ENCODE measurements around the gene SGMS1. TPM values are rescaled to one million over a fixed set of nuclear protein-coding genes. Genes with fewer than 3 reads are reported as not detected.
A peak's percentile ranks its signal among the peaks of the same experiment; 100 is the strongest.

The SGMS1 gene
- total and polyA plus RNA-seq, 2 donors (not counting 1 experiment from before 2014, with no cell fraction given) = 10.0 to 43.5 TPM

GRCh38 chr10:50346942-50347341 lies 276.8 kb downstream of the SGMS1 start:
- WGBS (ENCODE audit: insufficient coverage) = 100% methylated on average over 1 of the region's 2 CpGs
- Histone ChIP-seq H3K79me2 (ENCODE audit: control insufficient read depth, insufficient read depth, low read length) (peaks cover 34% of the 10 kb centered on the region), H3K9me3 (ENCODE audit: control extremely low read depth in 1 of 3, control insufficient read depth in 2 of 3, insufficient read depth in 1 of 3, low read length in 2 of 3) (peaks cover 2 to 8% (median 6%) of the 10 kb centered on the region in 3 donors), H3K9ac (ENCODE audit: low read length) (no peak overlapping the region), H3K4me3 (ENCODE audit: control extremely low read depth in 1 of 5, extremely low read depth in 1 of 5, insufficient read depth in 1 of 5, low read depth in 2 of 5, low read length in 4 of 5) (no peak overlapping the region), H3K27ac (ENCODE audit: low read length in 2 of 2) (no peak overlapping the region), H3K4me1 (ENCODE audit: control insufficient read depth in 2 of 2, insufficient read depth in 2 of 2, low read length in 2 of 2) (peaks cover 12 to 13% of the 10 kb centered on the region in 2 donors), H2AFZ (ENCODE audit: insufficient read depth, low read depth, low read length, poor library complexity, severe bottlenecking) (no peak overlapping the region), H3K4me2 (replicated peaks; ENCODE audit: low read depth, low read length, poor library complexity, severe bottlenecking) (peak overlapping the region; percentile 27), H3K36me3 (replicated peaks in 1 of 2; ENCODE audit: control extremely low read depth in 1 of 2, control insufficient read depth in 1 of 2, extremely low read depth in 1 of 2, insufficient read depth in 2 of 2, low read length in 1 of 2) (peaks cover 4 to 20% of the 10 kb centered on the region in 2 experiments), H3K27me3 (replicated peaks in 1 of 4; ENCODE audit: control extremely low read depth in 1 of 4, control insufficient read depth in 3 of 4, insufficient read depth in 4 of 4, low read length in 3 of 4) (no peaks in the 10 kb centered on the region), H4K20me1 (ENCODE audit: control insufficient read depth, insufficient read depth, low read length, poor library complexity, severe bottlenecking) (no peaks in the 10 kb centered on the region)
- CTCF ChIA-PET = interaction anchor here (1.4 kb wide), 1 partner anchor 13 kb away, joined by 3 read pairs; no protein-coding TSS in a partner anchor
- Mint-ChIP-seq H3K4me3 (no peak overlapping the region), H3K27me3 (no peaks in the 10 kb centered on the region), H3K4me1 (peaks cover 18% of the 10 kb centered on the region), H3K9me3 (ENCODE audit: insufficient read depth) (peaks cover 7% of the 10 kb centered on the region), H3K27ac (peak overlapping the region; percentile 18)
- intact Hi-C loops (cut with micrococcal nuclease) = no loop called here
- no peak for TF ChIP-seq EZH2 (IDR thresholded peaks at IDR 0.05; ENCODE audit: borderline replicate concordance, insufficient read depth, low read depth, low read length, poor library complexity, severe bottlenecking)
- no peak for TF ChIP-seq CTCF (IDR thresholded peaks at IDR 0.05)
- ATAC-seq (ENCODE audit: low read depth) (no peak), DNase-seq (no peak)
- POLR2A ChIA-PET = no interaction called here

- Histone ChIP-seq H2AFZ (ENCODE audit: insufficient read depth, low read depth, low read length, poor library complexity, severe bottlenecking) (no peak overlapping the region), H3K4me2 (replicated peaks; ENCODE audit: low read depth, low read length, poor library complexity, severe bottlenecking) (no peak overlapping the region), H3K9me3 (ENCODE audit: control extremely low read depth in 1 of 3, control insufficient read depth in 2 of 3, insufficient read depth in 1 of 3, low read length in 2 of 3) (peaks cover 2 to 4% (median 4%) of the 10 kb centered on the region in 3 donors), H3K27ac (ENCODE audit: low read length in 2 of 2) (no peak overlapping the region), H3K36me3 (replicated peaks in 1 of 2; ENCODE audit: control extremely low read depth in 1 of 2, control insufficient read depth in 1 of 2, extremely low read depth in 1 of 2, insufficient read depth in 2 of 2, low read length in 1 of 2) (peaks cover 5 to 20% of the 10 kb centered on the region in 2 experiments), H3K79me2 (ENCODE audit: control insufficient read depth, insufficient read depth, low read length) (peaks cover 26% of the 10 kb centered on the region), H3K4me1 (ENCODE audit: control insufficient read depth in 2 of 2, insufficient read depth in 2 of 2, low read length in 2 of 2) (peaks cover 12 to 13% of the 10 kb centered on the region in 2 donors), H3K4me3 (ENCODE audit: control extremely low read depth in 1 of 5, extremely low read depth in 1 of 5, insufficient read depth in 1 of 5, low read depth in 2 of 5, low read length in 4 of 5) (no peak overlapping the region), H3K9ac (ENCODE audit: low read length) (no peak overlapping the region), H4K20me1 (ENCODE audit: control insufficient read depth, insufficient read depth, low read length, poor library complexity, severe bottlenecking) (no peaks in the 10 kb centered on the region), H3K27me3 (replicated peaks in 1 of 4; ENCODE audit: control extremely low read depth in 1 of 4, control insufficient read depth in 3 of 4, insufficient read depth in 4 of 4, low read length in 3 of 4) (no peaks in the 10 kb centered on the region)
- Mint-ChIP-seq H3K4me3 (no peak overlapping the region), H3K27ac (no peak overlapping the region), H3K27me3 (no peaks in the 10 kb centered on the region), H3K4me1 (peaks cover 18% of the 10 kb centered on the region), H3K9me3 (ENCODE audit: insufficient read depth) (peaks cover 7% of the 10 kb centered on the region)
- WGBS (ENCODE audit: insufficient coverage) = no CpG with 5 or more reads among the region's 3 CpGs
- no peak for TF ChIP-seq EZH2 (IDR thresholded peaks at IDR 0.05; ENCODE audit: borderline replicate concordance, insufficient read depth, low read depth, low read length, poor library complexity, severe bottlenecking)
- no peak for TF ChIP-seq CTCF (IDR thresholded peaks at IDR 0.05)
- POLR2A ChIA-PET = no interaction called here
- ATAC-seq (ENCODE audit: low read depth) = no peak
- intact Hi-C loops (cut with micrococcal nuclease) = no loop called here
- no peak for DNase-seq
- CTCF ChIA-PET = no interaction called here
Measured at GRCh38 chr10:50345545-50345944, 278.2 kb downstream of the SGMS1 start.
